HG02938 (cell line): ENCODE data around the gene CCDC154.

Source experiments
- ATAC-seq: cut with Tn5 transposase; IDR thresholded peaks from one replicate; pipeline ENCODE4 v1.9.1; 2021; ENCODE audit warnings: mild to moderate bottlenecking, moderate library complexity; ENCODE audit not compliant: unreplicated experiment

Gene CCDC154

DNA sequence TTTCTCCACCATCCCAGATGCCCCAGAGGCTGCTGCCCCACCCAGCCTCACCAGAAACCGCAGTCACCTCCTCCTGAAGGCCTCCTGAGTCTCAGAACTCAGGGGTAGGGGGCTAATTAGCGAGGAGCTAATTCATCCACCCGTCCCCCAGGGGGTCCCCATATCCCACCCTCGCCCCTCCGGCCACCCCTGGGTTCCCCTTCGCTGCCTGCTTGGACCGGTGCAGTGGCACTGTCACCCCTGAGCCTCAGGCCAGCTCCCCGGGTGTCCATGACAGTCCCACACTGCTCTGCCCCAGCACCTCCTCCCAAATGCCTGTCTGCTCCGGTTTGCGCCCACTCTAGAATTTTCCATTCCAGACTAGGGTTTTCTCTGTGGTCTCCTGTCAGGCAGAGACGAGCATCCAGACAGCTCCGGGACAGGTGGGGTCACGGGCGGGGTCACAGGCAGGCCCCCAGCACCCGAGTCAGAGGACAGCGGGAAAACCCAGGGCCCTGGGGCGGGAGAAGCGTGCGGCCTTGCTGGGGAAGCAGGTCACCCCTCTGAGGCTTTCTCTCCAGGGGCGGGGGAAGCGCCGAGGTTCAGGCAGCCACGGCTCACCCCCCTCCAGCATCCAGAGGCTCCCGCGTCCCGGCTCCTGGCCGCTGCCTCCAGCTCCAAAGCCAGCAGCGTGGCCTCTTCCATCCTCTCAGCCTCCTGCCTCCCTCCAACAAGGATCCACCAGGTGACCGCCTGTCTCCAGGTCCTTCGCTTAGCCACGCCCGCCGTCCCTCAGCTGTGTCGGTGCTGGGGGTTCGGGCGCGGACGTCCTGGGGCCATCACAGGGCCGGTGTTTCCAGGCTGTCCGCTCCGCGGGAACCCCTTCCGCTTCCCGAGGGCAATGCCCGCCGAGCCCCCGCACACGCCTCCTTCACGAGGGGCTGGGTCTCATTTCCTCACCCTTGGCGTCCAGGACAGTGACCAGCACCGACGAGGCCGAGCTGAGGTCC lies 16.6 kb downstream of the CCDC154 start:
- no peak for ATAC-seq

DNA sequence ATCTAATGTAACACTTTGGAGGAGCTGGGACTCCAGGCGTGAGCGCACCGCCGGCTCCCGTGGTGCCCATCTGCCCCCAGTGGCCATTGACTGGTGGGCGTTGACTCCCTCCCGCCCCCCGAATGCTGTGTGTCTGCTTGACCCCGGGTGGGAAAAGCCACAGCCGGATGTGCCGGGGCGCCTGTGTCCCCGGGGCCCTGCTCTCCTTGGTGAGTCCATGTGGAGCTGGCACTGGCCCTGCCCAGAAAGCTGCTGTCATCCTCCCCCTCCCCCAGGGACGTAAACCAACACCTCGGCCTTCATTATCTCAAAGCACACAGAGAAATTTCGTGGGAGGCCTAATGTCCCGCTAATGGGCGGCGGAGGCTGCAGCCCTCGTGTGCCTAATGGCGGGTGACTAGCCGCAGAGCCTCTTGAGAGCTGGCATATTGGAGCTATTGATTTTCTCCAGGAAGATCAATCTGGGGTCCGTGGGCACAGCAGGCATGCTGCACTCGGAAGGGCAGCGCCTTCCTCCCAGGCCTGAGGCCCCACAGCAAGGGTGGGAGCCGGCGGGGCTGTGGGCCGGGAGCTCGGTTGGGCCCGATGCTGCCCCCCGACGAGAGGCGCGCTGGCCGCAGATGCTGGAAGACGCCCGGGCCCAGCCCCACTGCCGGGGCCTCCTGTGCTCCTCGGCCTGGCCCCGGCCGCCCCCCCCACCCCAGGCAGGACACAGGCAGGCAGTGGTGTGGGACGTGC lies 17.5 kb downstream of the CCDC154 start:
- ATAC-seq, result no peak

DNA sequence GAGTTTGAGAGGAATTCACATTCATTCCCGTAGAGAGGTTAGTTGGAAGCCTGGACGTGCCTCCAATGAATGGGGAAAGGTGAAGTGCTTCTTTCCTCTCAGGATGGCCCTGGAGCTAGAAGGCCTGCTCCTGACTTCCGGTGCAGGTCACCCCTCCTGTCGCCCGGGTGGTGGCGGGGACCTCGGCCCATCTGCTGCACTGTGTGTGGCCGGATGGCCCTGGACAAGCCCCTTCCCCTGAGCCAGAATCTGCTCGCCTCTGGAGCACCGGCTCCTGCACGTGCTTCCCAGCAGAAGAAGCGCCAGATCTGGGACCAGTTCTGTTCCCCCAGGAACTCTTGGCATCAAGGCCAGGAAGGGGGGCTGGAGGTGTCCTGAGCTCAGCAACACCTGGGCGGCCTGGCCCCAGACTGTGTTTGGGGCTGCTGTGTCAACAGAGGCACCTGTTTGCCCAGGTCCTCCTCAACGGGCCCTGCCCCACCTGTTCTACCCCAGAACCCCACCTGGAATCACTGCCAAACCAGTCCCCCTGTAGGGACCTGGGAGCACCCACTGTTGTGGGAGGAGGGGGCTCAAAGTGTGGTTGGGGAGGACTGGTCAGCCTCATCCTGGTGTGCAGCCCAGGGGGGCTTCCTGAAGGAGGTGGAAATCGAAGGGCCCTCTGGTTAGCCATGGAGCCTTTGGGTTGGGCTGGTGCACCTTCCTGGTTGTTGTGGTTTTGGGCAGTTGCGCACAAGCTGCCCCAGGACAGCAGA lies 18.6 kb downstream of the CCDC154 start:
- ATAC-seq, result no peak

DNA sequence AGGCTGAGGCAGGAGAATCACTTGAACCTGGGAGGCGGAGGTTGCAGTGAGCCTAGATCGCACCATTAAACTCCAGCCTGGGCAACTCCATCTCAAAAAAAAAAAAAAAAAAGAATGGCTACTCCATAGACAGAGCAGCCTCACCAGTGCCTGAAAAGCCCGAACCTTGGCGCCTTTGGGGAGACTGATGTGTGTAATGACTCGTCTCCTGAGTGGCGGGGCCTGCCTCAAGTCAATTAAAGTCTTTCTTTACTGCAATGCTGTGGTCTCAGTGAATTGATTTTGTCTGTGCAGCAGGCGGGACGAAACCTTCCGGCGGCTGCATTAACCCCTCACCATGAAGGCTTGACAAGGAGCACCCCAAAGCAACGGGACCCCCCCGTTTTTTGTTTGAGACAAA lies 20.3 kb downstream of the CCDC154 start:
- ATAC-seq, result no peak

DNA sequence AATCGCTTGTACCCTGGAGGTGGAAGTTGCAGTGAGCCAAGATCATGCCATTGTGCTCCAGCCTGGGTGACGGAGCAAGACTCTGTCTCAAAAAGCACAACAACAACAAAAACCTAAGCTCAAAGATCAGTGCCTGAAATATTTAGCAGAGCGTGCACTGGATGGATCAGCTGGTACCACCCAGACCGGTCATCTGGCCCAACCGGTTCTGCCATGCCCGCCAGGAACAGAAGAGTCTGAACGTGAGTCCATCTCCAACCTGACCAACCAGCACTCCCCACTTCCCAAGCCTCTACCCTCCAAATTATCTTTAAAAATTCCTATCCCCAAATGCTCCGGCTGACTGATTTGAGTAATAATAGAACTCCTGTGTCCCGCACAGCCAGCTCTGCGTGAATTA lies 22.3 kb downstream of the CCDC154 start:
- no peak for ATAC-seq

DNA sequence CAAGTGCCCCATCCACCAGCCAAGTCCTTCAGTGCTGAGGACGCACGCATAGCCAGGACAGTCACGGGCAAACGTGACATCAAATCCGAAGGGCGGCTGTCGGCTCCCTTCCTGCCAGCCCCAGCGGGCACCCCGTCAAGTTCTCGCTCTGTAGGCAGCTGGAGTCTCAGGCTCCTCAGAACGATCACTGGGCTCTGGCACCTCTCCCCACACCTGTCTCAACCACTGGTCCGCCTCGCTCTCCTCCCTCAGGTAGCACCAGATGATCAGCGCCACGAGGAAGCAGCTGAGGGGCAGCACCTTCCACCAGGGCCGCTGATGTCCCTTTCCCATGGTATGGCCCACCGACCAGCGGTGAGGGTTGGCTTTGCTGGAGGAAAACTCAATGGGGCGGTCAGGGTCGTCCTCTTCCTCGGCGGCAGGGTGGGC lies 24.2 kb downstream of the CCDC154 start:
- peak; percentile 7 for ATAC-seq

DNA sequence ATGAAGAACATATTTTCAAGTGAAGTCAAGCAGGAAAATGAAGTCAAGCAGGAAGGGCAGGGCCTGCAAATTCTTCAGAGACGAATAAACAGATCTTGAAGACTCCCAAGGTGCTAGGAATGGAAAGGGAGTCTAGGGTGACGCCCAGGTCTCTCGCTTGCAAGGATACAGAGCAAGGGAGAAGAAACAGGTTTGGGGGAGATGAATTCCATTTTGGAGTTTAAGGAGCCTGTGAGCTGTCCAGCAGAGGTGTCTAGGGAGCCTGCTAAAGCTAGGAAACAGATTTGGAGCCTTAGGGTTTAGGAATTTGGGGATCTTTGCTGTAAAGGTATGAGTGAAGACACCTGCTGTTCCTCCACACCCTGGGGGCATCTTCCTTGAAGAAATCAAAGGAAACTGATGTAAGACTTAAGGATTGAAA lies 27.8 kb downstream of the CCDC154 start:
- ATAC-seq, result no peak

DNA sequence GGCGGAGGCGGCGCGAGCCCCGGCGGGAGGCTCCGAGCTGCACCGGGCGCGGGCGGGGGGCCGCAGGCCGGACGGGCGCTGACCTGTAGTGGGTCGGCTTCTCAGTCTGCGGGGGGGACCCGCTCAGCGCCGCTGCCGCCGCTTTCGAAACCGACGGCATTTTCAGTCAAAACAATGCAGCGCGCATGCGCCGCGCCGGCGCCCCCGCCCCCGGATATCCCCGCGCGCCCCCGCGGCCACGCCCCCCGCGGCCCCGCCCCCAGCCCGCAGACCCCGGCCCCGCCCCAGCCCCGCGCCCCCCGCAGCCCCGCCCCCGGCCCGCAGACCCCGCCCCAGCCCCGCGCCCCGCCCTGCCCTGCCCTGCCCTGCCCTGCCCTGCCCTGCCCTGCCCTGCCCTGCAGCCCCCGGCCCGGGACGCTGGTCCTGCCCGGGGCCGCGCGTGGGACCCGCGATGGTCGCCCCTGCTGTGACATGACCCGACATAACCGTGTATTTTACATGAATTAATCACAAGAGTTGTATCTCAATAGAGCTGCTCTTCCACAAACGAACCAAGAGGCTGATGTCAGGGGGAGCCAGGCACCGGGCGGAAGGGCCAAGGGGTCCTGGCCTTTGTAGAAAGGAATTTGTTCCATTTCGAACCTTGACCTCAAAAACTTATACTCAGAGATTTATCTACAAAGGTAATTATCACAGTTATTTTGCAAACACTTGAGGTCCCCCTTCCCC lies 29.7 kb downstream of the CCDC154 start, which contains the start of gene UNKL:
TSS of gene UNKL (minus strand) at position 173 of the 729 bp plus-strand sequence. CDS start at position 160, 13 bp downstream.
- ATAC-seq, result no peak

DNA sequence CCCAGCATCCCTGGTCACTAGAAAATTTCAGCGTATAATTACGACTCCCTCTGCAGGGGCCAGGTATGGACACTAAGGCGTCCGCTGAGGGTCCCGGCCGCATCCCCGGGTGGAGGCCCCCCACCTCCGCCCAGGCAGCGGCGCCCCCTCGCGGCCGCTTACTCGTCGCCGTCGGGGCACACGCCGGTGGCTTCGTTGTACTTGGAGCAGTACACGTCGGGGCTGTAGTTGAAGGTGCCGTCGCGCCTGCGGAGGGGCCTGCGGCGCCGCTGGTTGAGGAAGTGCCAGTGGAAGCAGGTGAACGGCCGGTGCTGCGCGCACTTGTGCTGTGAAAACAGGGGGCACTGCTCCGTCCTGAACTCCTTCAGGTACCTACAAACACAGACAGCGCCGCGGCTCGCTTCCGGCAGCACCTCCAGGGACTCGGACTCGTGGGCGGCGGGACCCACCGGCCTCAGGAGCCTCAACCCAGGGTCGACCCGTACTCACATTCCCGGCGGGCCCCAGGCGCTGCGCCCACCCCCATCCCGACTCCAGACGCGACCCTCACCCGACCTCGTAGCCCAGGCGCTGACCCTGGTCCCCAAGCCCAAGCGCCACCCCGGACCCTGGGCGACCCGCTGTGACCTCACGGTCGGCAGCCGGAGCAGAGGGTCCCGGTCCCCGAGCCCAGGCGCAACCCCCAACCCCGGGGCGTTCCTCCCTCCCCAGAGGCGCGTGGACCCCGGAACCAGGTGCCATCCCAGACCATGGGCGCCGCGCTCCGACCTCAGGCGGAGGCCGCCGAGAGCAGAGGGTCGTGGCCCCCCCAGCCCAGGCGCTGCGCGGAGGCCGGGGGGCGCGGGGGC lies 30.4 kb downstream of the CCDC154 start:
- no peak for ATAC-seq

DNA sequence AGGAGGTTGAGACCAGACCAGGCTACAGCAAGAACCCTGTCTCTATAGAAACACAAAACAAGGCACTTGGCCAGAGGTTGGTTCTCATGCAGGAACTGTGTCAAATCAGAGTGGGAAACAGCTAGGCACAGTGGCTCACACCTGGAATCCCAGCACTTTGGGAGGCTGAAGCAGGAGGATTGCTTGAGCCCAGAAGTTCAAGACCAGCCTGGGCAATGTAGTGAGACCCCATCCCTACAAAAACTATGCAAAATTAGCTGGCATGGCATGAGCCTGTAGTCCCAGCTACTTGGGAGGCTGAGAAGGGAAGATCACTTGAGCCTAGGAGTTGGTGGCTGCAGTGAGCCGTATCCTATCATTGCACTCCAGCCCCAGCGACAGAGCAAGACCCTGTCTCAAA lies 31.5 kb downstream of the CCDC154 start:
- no peak for ATAC-seq

DNA sequence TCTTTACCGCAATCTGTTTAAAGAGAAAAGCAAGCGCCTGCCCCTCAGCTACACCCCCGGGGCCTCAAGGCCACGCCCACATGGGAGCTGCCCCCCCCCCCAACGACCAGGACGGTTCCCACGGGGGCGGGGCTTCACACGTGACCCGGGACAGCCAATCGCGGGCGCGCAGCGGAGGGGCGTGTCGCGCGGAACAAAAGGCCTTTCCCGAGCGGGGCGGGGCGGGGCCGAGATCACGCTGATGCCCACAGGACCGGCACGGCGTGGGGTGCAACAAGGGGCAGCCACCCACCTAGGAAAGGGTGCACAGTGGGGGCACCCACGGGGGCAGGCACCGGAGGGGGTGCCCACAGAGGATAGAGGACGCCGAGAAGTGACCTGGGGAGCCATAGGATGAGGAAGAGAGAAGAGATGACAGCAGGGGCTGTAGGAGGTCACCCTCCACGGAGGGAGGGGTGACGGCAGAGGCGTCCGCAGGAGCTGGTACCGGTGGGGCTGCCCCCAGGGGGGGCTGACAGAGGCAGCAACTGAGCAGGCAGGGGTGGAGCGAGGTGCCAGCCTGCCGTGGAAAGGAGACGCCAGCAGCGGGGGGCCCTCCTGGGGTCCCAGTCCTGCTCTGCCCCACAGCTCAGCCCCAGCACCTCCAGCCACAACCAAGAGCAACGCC lies 36.1 kb downstream of the CCDC154 start:
- peak; percentile 74 for ATAC-seq

DNA sequence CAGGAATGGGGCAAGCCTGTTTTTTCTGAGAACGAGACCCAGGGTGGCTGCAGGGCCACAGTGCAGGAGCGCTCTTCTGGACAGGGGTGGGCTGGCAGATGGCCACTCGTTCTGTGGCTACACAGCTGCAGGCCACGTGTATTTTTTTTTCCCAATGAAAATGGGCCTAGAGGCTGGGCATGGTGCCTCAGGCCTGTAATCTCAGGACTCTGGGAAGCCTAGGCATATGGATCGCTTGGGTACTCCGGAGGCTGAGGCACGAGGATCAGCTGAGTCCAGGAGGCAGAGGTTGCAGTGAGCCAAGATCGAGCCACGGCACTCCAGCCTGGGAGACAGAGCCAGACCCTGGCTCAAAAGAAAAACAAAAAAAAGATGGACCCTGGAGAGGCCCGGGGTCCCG lies 36.6 kb downstream of the CCDC154 start:
- ATAC-seq, result no peak

DNA sequence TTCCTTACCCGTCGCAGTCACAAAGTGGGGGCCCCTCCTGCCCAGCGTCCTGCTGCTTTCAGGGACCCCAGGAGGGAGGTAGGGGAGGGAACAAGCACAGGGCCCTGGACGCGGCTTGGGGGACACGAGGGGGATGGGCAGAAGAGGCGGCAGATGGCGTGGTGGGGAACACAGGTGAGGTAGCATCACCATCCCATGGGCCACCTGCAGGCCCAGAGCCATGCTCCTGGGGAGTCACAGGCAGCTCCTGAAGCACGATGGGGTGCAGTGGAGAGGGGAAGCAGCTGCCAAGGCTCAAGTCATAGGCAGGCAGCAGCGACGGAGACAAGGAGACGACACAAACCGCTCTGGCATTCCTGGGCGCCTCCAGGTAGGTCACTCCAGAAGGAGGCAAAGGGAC lies 40.6 kb downstream of the CCDC154 start:
- no peak for ATAC-seq

DNA sequence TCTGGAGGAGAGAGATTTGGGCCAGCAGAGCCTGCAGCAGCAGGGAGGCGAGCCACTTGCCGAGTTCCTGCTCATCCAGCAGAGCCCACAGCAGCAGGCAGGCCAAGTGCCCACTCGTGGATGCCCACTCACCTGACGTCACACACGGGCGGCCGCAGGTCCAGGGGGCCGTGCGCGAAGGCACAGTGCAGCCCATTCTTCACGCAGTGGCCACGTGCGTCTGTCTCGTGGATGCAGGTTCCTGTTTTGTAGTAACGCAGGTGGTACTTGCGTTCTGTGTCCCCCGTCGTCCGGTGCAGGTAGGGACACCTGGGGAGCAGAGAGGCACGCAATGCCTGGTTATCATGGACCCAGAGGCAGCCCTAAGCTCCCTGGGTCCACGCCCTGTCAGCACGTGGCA lies 41.3 kb downstream of the CCDC154 start:
- ATAC-seq, result no peak

DNA sequence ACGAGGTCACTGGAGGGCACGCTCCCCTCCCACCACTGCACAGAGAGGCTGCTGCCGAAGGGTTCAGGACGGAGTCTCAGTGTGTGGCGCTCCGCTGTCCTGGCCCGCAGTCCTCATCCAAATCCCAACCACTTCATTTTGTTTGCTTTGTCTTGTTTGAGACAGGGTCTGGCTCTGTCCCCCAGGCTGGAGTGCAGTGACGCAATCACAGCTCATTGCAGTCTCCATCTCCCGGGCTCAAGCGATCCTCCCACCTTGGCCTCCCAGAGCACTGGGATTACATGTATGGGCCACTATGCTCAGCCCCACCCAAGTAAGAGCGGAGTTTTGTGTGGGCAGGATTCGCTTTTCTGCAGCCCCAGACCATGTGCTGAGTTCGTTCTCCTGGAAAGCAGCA lies 42.6 kb downstream of the CCDC154 start:
- ATAC-seq, result no peak

DNA sequence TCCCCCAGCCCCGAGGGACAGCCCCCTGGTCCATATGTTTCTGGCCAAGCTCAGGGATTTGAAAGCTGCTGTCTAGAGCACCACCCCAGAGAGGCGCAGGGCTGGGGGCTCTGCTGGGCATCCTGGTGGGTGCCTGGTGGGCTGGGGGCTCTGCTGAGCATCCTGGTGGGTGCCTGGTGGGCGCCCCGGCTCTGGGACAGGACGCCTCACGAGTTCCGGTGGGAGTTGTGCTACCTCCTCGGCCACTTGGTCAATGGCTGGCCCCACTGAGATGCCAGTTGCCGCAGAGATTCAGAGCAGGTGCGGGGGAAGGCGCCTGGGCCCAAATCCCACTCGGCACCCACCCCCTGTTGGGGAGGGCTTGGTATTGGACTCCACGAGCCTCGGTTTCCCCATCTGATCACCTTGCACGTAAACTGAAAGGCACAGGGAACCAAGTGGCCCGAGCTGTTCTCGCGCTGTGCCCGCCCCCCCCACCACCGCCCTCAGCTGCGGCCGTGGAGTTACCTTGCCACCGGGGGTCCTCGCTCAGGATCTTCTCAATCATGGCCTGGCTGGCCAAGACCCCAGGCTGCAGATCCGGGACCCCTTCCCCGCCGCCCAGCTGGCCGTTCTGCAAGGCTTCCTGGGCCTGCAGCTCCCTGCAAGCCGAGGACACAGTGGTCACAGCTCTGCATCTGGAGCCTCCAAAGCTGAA lies 43.1 kb downstream of the CCDC154 start:
- ATAC-seq, result no peak

DNA sequence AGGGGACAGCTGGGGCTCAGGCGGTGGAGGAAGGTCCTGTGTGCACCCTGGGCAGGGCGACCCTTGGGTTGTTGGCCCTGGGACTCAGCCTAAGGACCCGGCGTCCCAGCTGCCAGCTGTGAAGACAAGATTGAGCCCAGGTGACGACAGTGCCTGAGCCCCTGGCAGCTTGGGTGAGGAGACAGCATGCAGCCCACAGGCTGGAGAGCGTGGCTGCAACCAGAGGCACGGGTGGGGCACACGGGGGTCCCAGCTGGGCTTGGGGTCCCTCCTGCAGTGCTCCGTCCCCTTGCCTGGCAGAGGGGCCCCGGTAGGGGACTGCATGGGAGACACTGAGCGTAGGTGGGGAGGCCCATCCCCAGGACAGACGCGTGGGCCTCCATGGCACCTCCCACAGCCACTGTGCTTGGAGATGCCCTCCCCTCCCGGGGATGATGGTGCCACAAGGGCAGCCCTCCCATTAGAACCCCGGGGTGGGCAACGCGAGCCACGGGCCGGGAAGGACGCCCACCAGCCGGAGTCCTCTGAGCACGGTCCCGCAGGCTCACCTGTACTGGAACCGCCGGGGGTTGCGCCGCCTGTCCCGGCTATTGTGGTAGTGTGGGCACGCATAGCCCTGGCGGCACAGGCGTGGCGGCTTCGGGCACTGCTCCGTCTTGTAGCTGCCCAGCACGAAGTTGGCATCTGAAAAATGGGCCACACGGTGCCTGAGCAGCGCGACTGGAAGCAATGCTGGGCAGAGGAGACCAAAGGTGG lies 45.4 kb downstream of the CCDC154 start:
- ATAC-seq, result no peak

DNA sequence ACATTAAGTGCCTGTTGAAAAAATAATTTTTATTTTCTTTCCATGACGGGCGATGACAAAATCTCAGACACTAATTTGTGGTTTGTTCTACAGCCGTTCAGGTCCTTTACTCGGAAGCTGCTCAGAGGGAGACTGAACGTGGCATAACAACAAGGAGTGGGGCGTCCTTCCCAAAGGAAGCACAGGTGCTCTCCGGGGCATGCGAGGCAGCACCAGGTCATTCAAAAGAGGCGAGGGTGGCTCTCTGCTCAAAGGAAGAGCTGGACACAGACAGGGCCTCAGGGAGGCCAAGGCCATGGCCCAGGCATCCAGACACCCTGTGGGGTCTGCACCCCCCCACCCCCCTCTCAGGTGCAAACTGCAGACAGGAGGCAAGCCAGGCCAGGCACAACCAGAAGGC lies 46.0 kb downstream of the CCDC154 start:
- no peak for ATAC-seq
